Esophagus mucosa (tissue), 1 donor: ENCODE data around the gene SPINK14. TPM values are rescaled to one million over a fixed set of nuclear protein-coding genes. Genes with fewer than 3 reads are reported as not detected.

Source experiments
- ATAC-seq: fragments of 200-7000 bp; cut with Tn5 transposase; one replicate; pipeline ENCODE4 v1.9.1; 2020
- total RNA-seq: library from RNA; stranded (reverse); gene quantifications from one replicate; pipeline ENCODE4 v1.2.4, GENCODE V29; 2023
- donor health status: DM: yes; HTN: yes; CAD: no.

SPINK14 gene
- total RNA-seq, 1 donor from 2014 or later = not detected

GRCh38 chr5:148201151-148201550, 32.8 kb downstream of the SPINK14 start:
- ATAC-seq = no peak

- ATAC-seq = peak; percentile 83
Measured at GRCh38 chr5:148202531-148203203, 34.3 kb downstream of the SPINK14 start, which contains the start of gene SPINK6. TSS of gene SPINK6 (plus strand) at chr5:148203042. CDS start at chr5:148203097, 55 bp downstream.

- peak; percentile 40 for ATAC-seq
Measured at GRCh38 chr5:148205044-148205806, 36.9 kb downstream of the SPINK14 start.

GRCh38 chr5:148205865-148206264, 37.5 kb downstream of the SPINK14 start:
- ATAC-seq = no peak

GRCh38 chr5:148206620-148207019, 38.3 kb downstream of the SPINK14 start:
- ATAC-seq = peak; percentile 24

GRCh38 chr5:148208226-148208625, 39.9 kb downstream of the SPINK14 start:
- peak; percentile 55 for ATAC-seq

GRCh38 chr5:148209151-148209770, 40.9 kb downstream of the SPINK14 start:
- ATAC-seq = no peak

- no peak for ATAC-seq
Measured at GRCh38 chr5:148214665-148215185, 46.4 kb downstream of the SPINK14 start.

- ATAC-seq = no peak
Measured at GRCh38 chr5:148221508-148221907, 53.2 kb downstream of the SPINK14 start.

- peak; percentile 70 for ATAC-seq
Measured at GRCh38 chr5:148224117-148224742, 55.9 kb downstream of the SPINK14 start.

Other genes with a start within 250 kb of the SPINK14 start
- gene SPINK5, start 104.6 kb upstream of the SPINK14 start, total RNA-seq = 509 TPM
- 2.9 TPM for gene SPINK6, start 34.5 kb downstream of the SPINK14 start, total RNA-seq
- gene MARCOL, start 70.0 kb downstream of the SPINK14 start, total RNA-seq = not detected
- gene SPINK13, start 100.2 kb downstream of the SPINK14 start, total RNA-seq = not detected
- gene SPINK7, start 143.9 kb downstream of the SPINK14 start, total RNA-seq = 138 TPM
- not detected for gene SPINK9, start 167.0 kb downstream of the SPINK14 start, total RNA-seq
- gene FBXO38, start 215.4 kb downstream of the SPINK14 start, total RNA-seq = 22.4 TPM